DMS114 treated with DMSO at 0.1 percent for 48 hours (cell line): ENCODE measurements around the gene LTBP1.

Experiments used
- DNase-seq: peaks from one replicate; lab custom pipeline; 2025; ENCODE audit not compliant: unreplicated experiment; lab: John Stamatoyannopoulos, UW

Gene LTBP1

GRCh38 chr2:33250417-33251029 lies 303.8 kb downstream of the LTBP1 start:
- no peak for DNase-seq

DNA sequence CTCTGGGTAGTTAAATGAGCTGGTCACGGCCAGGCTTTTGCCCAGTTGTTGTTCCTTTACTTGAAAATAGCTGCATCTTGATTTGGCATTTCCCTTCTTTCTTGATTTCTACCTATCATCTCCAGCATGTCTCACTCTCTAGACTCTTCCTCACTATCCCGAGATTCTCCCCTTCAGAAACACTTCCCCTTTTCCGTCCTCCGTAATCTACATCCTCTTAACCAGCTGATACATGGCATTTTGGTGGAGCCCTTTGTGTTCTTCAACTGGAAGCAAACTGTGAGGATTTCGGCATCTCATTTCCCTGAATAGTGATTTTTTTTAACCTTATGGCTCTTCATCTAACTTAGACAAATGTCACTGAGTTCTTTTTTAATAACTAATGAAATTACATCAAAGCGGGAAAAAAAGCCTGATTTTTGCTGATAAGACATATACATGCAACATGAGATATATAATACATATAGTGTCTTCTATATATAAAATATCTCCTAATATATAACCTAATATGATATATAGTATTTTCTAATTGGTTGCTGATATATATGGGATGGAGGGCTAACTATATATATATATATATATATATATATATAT lies 309.5 kb downstream of the LTBP1 start:
- DNase-seq, result no peak

DNA sequence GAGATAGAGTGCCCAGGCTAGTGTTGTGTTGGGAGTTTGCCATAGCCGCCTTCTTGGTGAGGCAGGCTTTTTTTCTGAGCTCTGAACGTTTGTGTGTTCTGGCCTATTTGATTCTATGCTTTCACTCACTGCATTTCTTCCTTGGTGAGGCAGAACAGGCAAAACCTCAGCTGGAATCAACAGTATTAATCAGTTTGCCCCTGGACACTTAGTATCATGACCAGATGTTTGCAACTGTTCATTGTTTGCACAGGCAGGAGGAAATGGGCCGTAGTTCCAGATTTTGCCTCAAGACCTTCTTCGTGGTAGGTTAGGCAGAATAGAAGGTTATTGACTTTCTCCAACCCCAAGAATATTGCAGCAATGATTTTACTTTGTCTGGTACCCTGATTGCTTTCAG lies 311.6 kb downstream of the LTBP1 start:
- no peak for DNase-seq

DNA sequence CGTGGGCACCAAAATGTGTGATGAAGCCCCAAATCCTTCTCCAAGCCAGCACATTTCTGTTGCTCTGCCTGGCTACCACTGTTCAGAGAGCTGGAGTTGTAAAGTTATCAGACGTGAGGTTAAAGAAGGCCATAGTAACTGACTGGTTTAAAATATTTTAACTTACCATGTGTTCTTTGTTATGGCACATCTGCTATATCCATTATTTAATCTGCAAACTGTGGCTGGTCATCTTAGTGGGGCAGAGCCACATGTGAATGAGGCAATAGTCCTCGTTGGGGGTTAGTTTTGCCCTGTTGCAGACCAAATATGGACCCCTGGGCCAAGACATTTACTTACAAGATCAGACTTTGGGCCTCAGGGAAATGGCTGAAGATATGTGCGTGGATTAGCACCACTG lies 315.3 kb downstream of the LTBP1 start:
- DNase-seq, result no peak

DNA sequence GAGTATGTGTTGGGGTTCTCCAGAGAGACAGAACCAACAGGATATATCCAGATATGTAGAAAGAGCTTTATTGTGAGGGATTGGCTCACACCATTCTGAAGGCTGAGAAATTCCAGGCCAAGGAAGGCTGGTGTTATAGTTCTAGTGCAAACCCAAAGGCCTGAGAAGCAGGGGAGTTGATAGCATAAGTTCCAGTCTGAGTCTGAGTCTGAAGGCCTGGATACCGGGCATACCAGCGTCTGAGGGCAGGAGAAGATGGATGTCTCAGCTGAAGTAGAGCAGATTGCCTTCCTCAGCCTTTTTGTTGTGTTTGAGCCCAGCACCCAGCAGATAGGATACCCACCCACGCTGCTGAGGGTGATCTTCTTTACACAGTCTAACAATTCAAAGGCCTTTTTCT lies 318.0 kb downstream of the LTBP1 start:
- DNase-seq, result no peak

GRCh38 chr2:33265584-33266338 lies 319.0 kb downstream of the LTBP1 start:
- DNase-seq, result no peak

DNA sequence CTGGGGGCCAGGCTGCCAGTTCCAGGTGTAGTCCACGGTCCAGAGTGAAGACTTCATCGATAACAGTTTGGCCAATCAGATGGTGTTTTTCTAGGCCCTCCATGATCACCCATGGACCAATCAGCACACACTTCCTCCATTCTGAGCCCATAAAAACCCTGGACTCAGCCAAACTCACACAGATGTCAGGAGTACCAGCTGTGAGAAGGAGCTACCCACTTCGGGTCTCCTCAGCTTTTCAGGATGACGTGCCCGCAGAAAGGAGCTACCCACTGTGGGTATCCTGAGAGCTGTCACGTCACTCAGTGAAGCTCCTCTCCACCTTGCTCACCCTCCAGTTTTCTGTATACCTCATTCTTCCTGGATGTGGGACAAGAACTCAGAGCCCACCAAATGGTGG lies 319.7 kb downstream of the LTBP1 start:
- no peak for DNase-seq

- no peak for DNase-seq
Measured at GRCh38 chr2:33267043-33267442, 320.3 kb downstream of the LTBP1 start.

DNA sequence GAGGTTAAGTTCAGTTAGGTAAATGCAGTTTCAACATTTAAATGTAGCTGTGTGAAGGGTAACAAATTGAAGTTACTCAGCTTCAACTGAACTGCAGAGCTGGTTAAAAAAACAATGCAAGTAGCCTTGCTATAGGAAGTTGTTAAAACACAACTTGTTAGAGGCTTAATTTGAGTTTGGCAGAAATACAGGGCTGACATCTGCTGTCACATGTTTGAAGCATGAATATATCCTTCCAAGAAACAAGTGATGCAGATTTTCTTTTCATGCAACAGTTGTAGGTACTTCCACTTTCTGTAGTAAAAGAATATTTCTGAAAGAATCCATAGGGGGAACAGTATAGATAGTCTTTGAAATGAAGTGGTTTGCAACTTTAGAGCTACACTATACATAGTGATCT lies 321.0 kb downstream of the LTBP1 start:
- DNase-seq, result no peak

- no peak for DNase-seq
Measured at GRCh38 chr2:33268246-33268831, 321.6 kb downstream of the LTBP1 start.

DNA sequence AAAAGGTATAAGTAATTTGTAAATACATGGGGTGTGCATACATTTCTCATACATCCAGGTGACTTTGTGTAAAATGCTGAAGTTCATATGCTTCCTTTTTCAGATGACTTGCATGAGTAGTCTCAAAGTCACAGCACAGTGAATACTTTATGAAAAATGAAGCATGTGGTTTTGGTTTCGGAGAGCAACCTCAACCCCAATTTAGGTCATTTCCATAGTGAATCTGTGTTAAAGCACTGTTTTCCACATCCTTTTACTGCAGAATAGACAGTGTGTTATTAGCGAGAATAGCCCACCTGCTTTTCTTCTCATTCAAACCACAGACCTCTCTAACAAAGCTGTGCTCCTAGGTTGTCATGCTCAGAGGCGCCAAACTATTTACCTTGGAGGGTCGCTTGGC lies 325.2 kb downstream of the LTBP1 start:
- DNase-seq, result no peak

- no peak for DNase-seq
Measured at GRCh38 chr2:33273479-33273878, 326.7 kb downstream of the LTBP1 start.

DNA sequence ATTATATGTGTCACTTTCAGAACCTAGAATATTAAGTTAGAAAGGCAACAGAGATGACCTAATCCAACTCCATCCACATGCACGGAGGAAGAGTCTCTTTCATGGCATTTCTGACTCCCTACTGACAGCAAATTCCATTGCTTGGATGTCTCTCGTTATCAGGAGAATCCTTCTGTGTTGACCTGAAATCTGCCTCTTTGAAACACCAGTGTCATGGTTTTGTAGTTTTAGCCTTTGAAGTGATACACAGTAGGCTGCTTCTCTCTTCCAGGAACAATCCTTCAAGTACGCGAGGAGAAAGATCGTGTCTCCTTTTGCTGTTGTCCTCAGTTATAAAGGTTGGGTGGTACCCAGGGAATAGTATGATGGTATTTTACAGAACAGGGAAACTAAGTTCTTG lies 327.8 kb downstream of the LTBP1 start:
- no peak for DNase-seq

GRCh38 chr2:33275689-33276444 lies 329.1 kb downstream of the LTBP1 start:
- no peak for DNase-seq

DNA sequence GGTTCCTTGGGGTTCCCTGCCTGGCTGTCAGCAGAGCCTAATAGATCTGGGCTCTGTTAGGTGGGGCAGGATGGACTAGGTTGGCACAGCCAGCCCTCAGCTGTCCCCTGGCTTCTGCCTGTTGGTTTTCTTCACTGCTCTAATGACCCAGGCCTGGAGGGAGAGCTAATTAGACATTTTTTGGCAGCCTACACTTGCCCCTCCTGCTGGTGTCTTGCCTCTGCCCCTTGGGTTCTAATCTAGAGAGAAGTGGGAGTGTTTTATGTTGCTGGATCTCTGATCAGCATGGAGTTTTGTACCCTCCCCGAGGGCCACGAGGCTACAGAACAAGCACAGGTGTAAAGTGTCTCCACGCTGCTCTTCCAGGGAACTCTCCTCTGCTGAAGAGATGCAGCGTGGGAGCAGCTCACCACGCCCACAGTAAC lies 330.3 kb downstream of the LTBP1 start:
- DNase-seq, result no peak

- DNase-seq, result no peak
Measured at GRCh38 chr2:33278245-33278943, 331.6 kb downstream of the LTBP1 start.

- DNase-seq, result no peak
Measured at GRCh38 chr2:33284287-33284686, 337.5 kb downstream of the LTBP1 start.

DNA sequence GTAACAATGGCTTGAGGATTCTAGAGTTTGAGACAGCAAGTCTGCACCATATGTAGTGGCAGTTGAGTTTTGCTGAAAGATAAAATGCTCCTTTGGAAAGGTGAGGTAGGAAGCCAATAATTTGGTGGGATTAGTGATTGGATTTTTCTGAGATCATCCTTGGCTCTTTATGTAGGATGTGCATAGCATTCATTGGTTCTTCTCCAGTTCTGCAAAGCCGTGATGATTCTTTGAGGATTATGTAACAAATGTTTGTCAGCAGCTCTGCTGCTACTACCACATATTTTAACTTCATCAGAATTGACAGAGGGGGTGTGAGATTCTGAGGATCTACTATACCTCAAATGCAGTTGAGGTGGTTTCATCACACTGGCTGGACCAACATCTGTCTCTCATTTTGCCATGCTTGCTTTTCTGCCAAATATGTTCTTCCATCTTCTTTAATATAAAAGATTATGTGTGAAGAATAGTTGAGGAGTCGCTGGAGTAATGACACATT lies 340.8 kb downstream of the LTBP1 start:
- DNase-seq, result no peak

DNA sequence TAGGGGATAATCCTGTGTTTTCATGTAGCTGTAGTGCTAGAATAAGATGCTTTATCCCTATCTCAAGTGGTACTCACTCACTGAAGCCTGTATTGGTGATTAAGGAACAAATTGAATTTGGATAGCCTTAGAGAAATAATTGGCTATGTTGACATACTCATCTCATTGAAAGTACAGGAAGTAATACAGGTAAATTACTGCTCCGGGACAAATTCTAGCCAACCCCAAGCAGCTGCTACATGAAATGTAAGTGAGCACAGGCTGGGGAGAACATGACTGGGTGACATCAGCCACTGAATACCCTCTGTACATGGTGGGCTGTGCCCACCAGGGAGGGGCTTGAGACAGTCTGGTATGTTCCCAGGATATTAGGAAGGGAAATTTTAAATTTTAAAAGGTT lies 341.3 kb downstream of the LTBP1 start:
- DNase-seq, result no peak

GRCh38 chr2:33289961-33290360 lies 343.2 kb downstream of the LTBP1 start:
- DNase-seq, result no peak
